ENCODE measurements around the gene RNF5.
"Not testable (repeated sequence)": the region's sequence is repeated elsewhere in the genome, so short reads cannot be mapped to it uniquely, and the experiment has no call there.

Gene RNF5

DNA sequence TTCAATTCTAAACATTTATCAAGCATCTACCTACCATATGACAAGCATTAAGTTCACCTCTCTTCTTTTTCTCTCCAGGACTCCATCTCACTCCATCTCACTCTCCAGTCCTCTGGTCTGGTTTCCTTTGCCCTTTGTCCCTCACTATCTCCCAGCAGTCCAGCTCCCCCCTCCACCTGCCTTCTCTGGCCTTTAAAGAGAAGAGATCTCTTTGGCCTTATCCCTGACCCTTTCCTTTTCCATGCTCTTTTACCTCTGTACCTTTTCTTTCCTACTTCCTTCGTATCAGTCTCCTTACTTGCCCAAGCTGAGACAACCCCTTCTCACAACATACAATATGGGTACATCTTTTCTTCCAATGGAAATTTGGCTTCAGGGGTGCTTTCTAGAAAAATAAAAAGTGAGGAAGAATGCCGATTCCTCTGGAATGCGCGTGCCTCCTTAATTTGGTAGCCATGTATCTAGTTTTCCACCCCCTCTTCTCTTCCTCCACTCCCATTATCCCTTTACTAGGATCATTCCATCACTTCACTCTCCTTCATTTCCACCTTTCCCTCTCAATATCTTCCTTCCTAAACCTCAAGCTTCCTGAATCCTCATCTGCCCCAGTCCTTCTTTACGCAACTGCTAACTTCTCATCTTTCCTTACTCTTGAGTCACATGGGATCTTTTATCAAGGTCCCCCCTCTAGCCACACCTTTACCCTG is 1.6 kb upstream of the RNF5 start:
- DNase-seq: no peak

DNA sequence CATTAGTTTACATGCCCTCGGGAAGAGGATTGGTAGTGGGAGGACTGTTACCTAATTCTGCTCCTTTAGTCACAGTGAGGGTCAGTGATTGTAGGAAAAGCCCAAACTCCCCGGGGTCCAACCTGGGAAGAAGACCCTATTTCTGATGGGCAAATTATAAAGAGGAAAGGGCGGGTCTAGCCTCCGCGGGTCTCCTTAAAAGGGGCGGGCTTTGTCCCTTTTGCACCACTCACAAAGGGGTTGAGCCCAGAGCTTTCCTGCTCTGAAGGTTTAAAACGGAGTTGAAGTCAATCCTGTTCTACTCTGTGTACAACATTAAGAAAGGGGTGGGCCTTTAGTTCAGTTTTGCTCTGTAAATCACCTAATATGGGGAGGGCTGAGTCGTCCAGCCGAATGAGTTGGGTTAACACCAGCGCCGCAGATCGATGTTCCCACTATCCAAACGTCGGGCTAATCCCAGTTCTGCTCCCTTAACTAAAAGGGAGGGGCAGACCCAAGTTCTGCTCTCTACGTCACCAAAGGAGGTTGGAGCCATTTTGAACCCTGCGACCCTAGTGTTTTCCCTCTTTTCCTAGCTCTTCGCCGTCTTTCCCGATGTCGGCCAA is 920 bp upstream of the RNF5 start:
- peak; percentile 61 for DNase-seq

DNA sequence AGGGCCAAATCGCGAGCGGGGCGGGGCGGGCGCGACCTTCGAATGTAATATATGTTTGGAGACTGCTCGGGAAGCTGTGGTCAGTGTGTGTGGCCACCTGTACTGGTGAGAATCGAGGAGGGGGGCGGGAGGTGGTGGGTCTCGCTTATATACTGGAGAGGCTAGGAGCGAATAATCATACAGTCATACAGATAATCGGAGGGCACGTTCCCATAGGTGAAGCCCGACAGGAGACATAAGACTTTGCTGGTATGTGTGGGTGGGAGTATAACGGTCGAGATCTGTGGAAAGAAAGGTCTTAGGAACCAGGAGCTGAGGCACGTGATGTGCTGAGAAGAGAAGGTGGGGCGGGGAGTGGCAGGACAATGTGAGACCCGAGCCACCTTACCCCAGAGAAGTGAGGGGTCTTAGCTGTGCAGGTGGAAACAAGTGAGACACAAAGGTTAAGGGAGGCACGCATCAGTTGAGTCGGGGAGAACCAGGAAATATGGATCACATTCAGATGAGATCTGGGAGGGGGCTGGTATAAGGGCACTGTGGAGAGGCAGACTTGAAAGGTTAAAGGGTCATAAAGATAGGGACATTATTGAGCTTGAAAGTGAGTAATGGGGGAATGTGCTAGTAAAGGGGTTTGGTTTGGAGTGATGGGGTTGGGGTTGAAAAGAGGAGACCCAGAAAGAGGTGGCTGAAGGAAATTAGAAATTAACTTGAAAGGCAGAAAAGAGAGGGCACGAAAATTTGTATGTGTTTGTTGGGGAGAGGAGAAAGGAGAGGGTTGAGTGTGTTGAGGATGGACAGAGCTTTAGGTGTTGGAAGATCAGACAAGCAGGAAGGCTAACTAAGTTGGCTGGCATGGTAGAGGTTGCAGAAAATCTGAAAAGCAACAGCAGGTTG is 589 bp downstream of the RNF5 start:
- DNase-seq: no peak

DNA sequence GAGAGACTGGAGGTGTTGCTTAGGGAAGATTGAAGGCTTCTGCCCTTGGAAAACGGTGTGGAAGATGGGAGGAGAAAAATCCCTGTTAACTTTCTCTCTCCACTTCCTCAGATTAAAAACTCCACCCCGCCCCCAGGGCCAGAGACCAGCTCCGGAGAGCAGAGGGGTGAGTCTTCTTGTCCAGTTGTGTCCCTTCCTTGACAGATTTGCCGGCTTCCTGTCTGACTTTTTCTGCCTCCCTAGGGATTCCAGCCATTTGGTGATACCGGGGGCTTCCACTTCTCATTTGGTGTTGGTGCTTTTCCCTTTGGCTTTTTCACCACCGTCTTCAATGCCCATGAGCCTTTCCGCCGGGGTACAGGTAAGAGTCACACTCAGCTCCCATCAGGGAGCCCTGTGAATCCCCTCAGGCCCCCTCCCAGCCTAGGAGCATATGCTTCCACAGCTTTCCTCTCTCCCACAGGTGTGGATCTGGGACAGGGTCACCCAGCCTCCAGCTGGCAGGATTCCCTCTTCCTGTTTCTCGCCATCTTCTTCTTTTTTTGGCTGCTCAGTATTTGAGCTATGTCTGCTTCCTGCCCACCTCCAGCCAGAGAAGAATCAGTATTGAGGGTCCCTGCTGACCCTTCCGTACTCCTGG is 1.7 kb downstream of the RNF5 start:
- no peak for DNase-seq

DNA sequence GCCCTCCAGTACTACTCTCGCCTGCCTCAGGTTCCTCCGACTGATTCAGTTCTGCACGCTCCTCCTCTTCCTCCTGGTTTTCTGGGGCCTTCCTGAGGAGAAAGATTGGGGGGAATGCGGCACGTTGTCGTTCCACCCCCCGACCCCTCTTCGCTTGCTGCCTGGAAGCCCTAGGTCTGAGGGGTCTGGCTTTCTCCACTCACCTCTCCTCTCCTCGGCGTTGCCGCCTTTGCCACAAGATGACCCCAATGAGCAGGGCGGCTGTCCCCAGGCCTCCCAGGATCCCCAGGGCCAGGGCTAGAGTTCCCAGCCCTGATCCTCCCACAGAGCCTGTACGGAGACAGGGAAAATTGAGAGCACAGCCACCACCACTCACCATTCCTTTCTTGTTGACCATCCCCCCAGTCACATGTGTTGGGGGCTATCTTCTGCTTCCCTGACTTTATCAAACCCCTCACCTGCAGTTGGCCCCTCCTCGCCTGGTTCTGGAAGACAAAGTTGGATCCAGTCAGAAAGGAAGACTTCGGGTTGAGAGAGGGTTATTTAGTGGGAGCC is 3.0 kb downstream of the RNF5 start:
- DNase-seq: no peak

DNA sequence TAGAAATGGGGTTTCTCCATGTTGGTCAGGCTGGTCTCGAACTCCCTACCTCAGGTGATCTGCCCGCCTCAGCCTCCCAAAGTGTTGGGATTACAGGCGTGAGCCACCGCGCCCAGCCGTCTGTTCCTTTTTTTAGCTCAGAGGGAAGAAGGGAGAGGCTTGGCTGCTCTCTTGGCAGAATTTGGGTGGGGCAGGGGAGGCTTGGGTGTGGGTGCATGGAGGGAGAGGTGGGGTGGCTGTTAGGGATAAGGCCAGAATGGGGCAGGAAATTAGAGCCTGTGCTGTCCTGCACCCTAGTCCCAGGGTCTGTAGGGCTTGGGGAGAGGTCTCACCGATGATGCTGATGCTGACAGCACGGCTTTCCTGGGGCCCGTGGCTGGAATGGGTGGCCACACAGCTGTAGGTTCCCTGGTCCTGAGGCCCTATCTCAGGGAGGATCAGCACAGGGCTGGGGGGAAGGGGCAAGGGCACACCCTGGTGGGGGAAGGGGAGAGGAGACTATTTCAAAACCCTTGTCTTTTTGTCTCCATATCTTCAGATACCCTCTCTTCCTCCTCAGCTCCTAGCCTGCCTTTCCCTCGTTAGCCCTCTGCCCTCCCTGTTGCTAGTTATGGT is 3.8 kb downstream of the RNF5 start:
- no peak for DNase-seq

DNA sequence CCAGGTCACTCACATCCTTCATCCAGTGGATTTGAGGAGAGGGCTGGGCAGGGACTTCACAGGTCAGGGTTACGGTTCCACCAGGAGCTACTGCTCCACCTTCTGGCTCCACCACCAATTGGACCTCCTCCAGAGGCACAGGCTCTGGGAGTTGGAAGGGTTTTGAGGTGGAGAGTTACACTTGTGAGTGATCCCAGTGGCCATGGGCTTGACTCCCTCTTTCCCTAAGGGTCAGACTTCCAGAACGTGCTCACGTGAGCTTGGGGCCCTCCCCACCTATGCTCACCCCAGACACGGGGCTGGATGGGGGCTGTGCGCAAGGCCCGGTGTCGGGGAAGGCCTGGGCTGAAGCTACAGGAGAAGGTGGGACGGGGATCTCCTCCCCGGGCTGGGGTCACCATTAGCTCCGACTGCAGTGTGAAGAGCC is 4.4 kb downstream of the RNF5 start:
- DNase-seq: no peak

DNA sequence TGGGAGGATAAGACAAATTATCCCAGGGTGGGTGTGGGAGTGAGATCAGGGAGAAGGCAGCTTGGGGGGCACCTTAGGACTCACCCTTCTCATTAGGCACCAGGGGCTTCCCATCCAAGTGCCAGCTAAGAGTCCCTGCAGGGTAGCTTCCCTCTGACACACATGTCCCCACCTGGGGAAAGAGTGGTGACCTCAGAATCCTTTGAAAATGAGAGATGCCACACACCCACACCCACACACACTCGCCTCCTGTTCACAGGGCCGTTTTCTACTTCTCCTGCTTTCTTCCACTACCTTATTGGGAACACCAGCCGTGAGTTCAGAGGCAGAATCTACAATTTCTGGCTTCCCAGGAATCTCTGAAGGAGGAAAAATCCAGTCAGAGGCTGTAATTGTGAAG is 4.8 kb downstream of the RNF5 start:
- DNase-seq: no peak

DNA sequence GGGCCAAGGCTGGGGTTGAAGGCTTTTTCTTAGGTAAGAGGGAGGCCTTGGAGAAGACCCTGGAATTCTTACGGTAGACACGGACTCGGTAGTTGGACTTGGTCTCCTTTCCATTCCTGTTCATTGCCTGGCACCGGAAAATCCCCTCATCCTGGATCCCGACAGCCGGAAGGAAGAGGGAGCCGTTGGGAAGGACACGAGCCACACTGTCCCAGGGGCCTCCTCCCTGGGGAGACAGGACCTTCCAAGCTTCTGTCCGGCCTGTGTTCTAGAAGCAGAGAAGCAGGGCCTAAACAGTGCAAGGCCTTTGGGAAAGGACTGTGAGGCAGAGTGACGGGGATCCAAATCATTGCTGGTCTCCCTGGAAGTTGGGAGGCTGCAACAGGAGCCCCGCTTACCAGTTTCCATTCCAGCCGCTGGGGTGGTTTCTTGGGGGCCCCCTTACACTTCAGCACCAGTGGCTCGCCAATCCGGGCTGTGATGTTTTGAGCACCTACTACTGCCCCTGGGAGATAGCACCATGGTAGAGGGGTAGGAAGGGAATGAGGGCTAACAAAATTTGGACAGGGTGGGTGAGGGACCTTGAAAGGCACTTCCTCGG is 5.4 kb downstream of the RNF5 start:
- no peak for DNase-seq

DNA sequence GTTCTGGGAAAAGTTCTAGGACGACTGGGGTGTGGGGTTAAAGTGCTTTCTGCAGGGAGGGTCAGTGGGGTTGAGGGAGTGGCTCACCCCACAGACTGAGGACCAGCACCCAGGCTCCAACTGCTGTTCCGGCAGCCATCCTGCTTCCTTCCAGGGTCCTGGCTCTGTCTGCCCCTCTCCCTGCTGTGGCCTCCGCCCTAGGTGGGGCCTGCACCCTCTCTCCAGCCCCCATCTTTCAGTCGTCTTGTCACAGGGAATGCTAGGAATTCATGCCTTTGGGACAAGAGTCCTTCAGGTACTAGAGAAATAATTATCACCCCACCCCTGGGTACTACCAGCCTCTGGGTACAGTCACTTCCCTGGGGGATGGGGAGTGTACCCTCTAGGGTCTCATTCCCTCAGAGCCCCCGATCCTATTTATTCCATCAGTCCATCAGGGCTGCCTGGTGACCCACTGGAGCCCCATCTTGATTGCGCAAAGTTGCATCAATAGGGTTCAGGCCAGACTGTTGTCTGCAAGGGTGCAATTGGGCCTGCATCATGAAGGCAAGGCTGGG is 6.0 kb downstream of the RNF5 start, which contains the start of gene AGER:
Gene AGER, minus strand, starts transcription at position 170 of the 557 bp plus-strand sequence. Its CDS starts 31 bp downstream, at position 139.
- no peak for DNase-seq

DNA sequence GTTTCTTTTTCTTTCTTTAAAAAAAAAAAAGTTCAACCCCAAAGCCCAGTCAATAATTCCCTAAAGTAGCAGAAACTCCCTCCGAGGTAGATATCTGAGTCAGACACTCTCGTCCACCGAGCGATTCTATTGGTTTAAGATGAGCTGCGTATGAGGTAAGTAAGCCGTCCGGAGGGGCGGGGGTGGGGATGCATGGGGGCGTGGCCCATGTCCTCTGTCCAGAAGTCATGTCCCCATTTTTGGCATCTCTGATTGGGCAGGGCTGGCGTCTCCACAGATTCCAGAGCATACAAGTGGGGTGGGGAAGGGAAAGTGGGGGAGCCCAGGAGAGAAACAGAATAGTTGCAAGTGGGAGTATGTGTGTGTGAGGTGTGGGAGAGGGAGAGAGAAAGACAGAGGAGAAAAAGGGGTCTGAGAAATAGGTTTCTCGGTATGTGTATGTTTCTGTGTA is 7.5 kb downstream of the RNF5 start:
- DNase-seq: peak; percentile 76

DNA sequence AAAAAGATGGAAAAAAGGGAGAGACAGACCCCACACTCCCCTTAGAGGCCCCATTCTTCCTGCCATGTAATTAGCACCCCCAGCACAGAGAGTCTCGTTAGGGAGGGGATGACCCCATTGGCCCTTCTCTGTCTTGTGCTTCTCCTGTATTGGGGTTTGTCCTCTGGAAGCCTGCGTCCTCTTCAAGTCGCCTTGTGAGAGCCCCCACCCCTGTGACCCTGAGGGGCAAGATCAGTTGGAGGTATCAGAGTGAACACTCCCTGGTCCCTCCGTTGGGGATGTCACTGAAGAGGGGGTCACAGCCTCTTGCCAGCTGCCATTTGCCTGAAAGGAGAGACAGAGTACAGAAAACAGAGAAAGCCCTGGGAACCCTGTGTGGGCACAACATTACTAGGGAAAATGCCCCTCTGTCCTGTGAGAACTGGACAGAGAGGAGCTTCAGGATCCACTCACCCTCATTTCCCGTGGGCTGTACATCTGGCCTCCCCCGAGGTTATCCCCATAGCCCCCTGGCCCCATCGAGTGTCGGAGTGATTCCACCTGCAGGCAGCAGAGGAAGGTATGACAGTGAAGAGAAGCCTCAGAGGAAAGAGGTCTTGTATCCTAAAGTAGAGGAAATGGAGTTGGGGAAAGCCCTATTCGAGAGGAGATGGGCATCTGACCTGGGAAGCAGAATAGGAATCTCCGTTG is 8.1 kb downstream of the RNF5 start:
- not testable (repeated sequence) for DNase-seq

DNA sequence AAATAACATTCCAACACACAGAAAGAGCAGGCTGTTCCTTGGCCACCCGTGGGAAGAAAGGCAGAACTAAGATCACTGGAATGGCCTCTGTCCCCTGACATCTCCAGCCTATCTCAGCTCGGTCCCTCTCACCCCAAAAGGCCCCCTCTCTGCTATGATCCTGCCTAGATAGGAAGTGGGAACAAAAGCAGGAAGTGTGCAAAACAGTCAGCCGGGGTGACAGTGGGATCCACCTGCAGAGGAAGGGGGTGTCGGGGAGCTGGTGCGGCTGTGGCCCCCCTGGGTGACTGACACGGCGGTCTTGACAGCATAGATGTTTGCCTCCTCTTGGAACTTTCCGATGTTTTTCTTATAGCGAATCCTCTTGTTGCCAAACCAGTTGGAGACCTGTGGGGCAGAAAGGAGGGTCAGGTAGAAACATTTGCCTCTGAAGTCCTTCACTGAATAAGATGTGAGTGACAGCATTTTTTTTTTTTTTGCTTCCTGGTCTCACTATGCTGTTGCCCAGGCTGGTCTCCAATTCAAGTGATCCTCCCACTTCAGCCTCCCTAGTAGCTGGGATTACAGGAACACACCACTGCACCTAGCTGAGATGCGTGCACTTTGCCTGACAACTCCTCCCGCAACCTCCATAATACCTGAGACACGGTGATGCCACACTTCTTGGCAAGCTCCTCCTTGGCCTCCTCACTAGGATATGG is 9.0 kb downstream of the RNF5 start:
- DNase-seq: no peak

DNA sequence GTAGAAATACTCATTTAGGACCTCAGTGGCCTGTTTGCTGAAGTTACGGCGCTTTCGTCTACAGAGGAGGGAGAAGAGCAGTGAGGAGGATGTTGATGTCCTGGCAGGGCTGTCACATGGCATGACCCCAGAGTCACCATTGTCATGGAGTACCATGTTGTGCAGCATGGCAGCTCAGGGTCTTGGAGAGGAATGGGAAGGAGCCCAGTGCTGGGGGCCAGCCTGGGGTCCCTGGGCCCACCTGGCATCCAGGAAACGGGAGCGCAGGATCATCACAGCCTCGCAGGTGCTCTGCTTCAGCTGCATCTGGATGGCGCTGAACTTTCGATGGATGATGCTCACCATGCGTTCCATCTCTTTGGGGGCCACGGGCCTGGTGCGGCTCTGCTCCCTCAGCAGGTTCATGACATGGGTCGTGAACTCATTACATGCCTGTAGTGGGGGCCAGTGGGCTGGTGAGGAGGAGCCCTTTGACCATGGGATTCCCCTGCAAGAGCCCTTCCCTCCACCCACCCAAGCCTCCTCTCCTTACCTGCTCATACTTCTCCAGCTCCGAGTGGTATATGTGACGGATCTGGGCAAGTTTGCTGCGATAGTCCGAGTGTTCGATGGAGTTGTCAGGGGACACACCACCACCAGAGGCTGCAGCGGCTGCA is 9.6 kb downstream of the RNF5 start:
- DNase-seq: not testable (repeated sequence)

DNA sequence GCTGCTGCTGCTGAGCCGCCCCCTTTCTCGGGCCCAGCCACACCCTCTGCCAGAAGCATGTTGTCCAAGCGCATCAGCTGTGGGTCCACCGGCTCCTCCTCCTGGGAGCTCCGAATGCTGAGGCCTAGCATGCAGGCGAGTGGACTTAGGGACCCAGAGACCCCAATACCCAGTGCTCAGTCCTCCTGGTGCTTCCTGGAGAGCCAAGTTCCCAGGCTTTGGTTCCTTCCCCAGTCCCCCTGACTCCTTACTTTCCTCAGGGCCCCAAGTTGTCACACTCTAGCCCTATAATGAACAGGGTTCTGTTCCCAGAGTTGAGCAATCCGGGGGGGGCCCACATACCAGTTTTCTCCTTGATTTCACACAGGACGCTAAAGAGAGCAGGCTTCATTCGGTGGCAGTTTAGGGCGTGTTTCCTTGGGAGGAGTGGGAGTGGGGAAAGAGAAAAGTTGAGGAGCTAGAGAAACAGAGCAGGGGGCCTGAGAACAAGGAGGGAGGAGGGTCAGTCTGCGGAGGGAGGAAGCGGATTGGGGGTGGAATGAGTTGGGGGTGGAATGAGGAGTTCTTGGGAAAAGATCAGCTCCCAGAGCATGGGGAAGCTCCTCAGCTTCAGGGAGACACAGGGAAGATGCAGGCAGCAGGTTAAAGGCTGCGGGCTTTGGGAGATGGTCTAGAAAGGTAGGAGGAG is 10.3 kb downstream of the RNF5 start:
- no peak for DNase-seq

DNA sequence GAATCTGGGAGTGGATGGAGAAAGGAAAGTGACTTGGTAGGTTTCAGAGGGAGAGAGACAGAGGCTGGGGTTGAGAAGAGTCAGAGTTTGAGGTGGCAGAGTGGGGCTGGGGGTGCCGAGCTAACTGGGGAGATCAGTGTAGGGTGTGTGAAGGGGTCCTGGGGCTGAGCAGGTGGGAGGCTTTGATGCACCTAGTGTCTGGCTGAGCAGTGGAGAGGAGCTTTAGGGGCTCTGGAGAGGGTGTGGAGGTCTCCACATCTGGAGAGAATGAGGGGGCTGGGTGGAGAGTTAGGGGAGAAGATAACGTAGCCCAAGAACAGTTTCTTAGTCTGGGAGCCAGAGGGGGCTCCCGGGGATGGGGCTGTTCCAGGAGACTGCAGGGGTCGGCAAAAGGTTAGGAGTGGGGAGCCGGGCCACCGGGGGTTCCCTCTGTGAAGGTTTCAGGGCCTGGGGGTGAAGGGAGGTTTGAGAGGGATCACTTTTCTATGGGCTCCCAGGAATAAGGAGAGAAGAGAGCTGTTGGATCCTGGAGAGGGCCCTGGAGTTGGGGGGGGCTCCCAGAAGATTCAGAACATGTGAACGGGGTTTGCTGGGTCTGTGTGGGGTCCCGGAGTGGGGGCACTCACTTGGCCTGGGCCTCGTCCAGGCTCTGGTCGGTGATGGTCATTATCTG is 11.0 kb downstream of the RNF5 start:
- DNase-seq: no peak

DNA sequence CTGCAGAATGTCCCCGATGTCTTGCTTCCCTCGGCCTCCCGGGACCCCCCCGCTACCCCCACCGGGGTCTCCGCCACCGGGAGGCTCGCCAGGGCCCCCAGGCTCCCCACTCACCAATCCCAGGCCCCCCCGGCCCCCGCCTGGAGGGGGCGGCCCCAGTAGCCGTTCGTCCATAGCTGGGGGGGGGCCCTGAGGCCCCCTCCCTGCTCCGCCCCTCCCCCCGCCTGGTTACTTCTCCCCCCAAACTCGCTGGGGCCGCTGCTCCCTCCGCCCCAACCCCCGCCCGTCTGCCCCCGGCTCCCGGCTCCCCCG is 11.5 kb downstream of the RNF5 start:
- no peak for DNase-seq

DNA sequence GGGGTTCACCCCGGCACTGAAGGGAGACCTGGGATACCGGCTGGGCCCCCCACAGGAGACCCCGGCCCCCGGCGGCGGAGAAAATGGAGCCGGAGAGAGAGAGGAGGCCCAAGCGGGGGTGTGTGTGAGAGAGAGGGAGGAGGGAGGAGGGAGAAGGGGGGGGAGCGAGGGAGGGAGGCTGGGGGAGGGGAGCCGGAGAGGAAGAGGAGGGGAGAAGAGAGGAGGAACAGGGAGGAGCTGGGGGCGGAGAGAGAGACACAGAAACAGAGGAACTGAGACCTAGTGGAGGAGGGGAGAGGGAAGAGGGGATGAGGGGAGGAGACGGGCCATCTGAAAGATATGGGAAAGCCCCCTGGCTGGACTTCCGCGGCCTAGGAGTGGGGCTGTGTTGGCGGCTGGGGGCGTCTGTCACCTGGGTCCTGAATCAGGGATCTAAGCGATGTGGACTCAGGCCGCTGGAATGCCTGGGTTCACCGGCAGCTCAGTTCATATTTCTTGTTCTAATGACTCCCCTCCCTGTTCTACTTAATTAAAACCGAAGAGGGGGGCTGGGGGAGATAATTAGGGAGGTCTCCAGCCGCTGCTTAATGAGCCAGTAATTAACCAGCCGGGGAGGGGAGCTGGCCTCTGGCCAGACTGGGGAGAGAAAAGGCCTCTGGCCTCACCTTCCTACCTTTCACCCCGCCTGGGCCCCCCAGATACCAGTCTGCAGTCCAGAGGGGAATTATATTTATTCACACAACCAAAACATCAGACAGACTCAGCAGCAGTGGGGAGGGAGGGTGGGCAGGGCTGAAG is 12.0 kb downstream of the RNF5 start, which contains the start of gene PBX2:
Gene PBX2, minus strand, starts transcription at position 149 of the 798 bp plus-strand sequence. CDS start 287 bp downstream, outside the sequence.
- DNase-seq: peak; percentile 93

Measured in activated CD4-positive, alpha-beta T cell treated with anti-CD3 and anti-CD28 coated beads, Interleukin-2, Interleukin-6, amounts not matched to agents 100 ng/mL and 50 ng/mL, durations not matched to agents 16 hours and 8 hours (primary cell).